GM23338 (cell line): Measurements from ENCODE around the gene TERT.

Source experiments
- CREB1 ChIP-seq: fragments of 250-450 bp; sonication (Bioruptor Pico); IDR thresholded peaks from 2 replicates; pipeline ENCODE4 v1.5.0; 2020; ENCODE audit warnings: low read depth, mild to moderate bottlenecking, moderate library complexity
- EZH2 ChIP-seq: fragments of 200-600 bp; sonication (generic); IDR thresholded peaks from one replicate; pipeline ENCODE4 v1.8.0; 2017; ENCODE audit warnings: antibody characterized with exemption, mild to moderate bottlenecking, low read depth; ENCODE audit not compliant: unreplicated experiment
- EZH2phosphoT487 ChIP-seq: fragments of 200-600 bp; sonication (generic); IDR thresholded peaks from one replicate; pipeline ENCODE4 v1.8.1; 2018; ENCODE audit warnings: antibody characterized with exemption; ENCODE audit not compliant: unreplicated experiment
- JUNB ChIP-seq: IDR thresholded peaks from one replicate; pipeline ENCODE4 v1.6.1; 2016; ENCODE audit warnings: antibody characterized with exemption; ENCODE audit not compliant: unreplicated experiment
- NANOG ChIP-seq: IDR thresholded peaks from 2 replicates; pipeline ENCODE4 v1.6.1; 2016; ENCODE audit warnings: antibody characterized with exemption, borderline replicate concordance
- POLR2AphosphoS5 ChIP-seq: IDR thresholded peaks from 2 replicates; pipeline ENCODE4 v1.6.1; 2016; ENCODE audit warnings: antibody characterized with exemption, low read depth
- ZNF331 ChIP-seq: fragments of 250-450 bp; sonication (Bioruptor Pico); IDR thresholded peaks from 2 replicates; pipeline ENCODE4 v1.5.0; 2020; ENCODE audit warnings: low read depth, mild to moderate bottlenecking, moderate library complexity
- TF ChIP-seq, protein P1 (sequence below), 2 experiments: fragments of 200-600 bp in 1 of 2; sonication (generic) in 1 of 2; conservative IDR thresholded peaks; 2 replicates each; pipeline versions ENCODE4 v1.5.1 to v1.6.1; 2016 to 2017; ENCODE audit warnings: antibody characterized with exemption in 2 of 2, low read depth in 2 of 2, mild to moderate bottlenecking in 2 of 2, moderate library complexity in 1 of 2
- TF ChIP-seq, protein P2 (sequence below): IDR thresholded peaks from one replicate; pipeline ENCODE4 v1.6.1; 2018; ENCODE audit warnings: antibody characterized with exemption; ENCODE audit not compliant: unreplicated experiment

DNA sequence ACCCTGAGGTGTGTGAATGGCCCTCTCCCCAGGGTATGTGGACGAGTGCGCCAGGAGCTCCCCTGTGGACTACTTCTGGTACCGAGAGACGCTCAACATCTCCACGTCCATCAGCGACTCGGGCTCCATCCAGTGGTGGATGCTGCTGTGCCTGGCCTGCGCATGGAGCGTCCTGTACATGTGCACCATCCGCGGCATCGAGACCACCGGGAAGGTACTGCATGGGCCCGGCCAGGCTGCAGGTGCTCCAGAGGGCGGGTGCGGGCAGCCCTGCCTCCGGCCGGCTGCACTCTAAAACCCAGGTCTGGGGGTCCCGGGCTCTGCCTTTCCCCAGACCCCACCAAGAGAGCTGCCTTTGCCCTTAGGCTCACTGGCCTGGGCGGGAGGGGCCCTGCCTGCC lies 82.6 kb downstream of the TERT start:
- TF ChIP-seq, protein P1, sequence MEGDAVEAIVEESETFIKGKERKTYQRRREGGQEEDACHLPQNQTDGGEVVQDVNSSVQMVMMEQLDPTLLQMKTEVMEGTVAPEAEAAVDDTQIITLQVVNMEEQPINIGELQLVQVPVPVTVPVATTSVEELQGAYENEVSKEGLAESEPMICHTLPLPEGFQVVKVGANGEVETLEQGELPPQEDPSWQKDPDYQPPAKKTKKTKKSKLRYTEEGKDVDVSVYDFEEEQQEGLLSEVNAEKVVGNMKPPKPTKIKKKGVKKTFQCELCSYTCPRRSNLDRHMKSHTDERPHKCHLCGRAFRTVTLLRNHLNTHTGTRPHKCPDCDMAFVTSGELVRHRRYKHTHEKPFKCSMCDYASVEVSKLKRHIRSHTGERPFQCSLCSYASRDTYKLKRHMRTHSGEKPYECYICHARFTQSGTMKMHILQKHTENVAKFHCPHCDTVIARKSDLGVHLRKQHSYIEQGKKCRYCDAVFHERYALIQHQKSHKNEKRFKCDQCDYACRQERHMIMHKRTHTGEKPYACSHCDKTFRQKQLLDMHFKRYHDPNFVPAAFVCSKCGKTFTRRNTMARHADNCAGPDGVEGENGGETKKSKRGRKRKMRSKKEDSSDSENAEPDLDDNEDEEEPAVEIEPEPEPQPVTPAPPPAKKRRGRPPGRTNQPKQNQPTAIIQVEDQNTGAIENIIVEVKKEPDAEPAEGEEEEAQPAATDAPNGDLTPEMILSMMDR (conservative IDR thresholded peaks at IDR 0.05; ENCODE audit: low read depth in 2 of 2) = no peak
- TF ChIP-seq JUNB (no peak), EZH2phosphoT487 (no peak), POLR2AphosphoS5 (no peak), EZH2 (no peak), ZNF331 (CRISPR knock-in tag) (no peak), NANOG (no peak), CREB1 (CRISPR knock-in tag) (no peak)
- TF ChIP-seq, protein P2, sequence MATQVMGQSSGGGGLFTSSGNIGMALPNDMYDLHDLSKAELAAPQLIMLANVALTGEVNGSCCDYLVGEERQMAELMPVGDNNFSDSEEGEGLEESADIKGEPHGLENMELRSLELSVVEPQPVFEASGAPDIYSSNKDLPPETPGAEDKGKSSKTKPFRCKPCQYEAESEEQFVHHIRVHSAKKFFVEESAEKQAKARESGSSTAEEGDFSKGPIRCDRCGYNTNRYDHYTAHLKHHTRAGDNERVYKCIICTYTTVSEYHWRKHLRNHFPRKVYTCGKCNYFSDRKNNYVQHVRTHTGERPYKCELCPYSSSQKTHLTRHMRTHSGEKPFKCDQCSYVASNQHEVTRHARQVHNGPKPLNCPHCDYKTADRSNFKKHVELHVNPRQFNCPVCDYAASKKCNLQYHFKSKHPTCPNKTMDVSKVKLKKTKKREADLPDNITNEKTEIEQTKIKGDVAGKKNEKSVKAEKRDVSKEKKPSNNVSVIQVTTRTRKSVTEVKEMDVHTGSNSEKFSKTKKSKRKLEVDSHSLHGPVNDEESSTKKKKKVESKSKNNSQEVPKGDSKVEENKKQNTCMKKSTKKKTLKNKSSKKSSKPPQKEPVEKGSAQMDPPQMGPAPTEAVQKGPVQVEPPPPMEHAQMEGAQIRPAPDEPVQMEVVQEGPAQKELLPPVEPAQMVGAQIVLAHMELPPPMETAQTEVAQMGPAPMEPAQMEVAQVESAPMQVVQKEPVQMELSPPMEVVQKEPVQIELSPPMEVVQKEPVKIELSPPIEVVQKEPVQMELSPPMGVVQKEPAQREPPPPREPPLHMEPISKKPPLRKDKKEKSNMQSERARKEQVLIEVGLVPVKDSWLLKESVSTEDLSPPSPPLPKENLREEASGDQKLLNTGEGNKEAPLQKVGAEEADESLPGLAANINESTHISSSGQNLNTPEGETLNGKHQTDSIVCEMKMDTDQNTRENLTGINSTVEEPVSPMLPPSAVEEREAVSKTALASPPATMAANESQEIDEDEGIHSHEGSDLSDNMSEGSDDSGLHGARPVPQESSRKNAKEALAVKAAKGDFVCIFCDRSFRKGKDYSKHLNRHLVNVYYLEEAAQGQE = no peak
